GM19395 (cell line): ENCODE measurements around the gene RNASEL.

Source experiments
- ATAC-seq: cut with Tn5 transposase; IDR thresholded peaks from one replicate; pipeline ENCODE4 v1.9.1; 2021; ENCODE audit warnings: mild to moderate bottlenecking, moderate library complexity; ENCODE audit not compliant: unreplicated experiment

The RNASEL gene

DNA sequence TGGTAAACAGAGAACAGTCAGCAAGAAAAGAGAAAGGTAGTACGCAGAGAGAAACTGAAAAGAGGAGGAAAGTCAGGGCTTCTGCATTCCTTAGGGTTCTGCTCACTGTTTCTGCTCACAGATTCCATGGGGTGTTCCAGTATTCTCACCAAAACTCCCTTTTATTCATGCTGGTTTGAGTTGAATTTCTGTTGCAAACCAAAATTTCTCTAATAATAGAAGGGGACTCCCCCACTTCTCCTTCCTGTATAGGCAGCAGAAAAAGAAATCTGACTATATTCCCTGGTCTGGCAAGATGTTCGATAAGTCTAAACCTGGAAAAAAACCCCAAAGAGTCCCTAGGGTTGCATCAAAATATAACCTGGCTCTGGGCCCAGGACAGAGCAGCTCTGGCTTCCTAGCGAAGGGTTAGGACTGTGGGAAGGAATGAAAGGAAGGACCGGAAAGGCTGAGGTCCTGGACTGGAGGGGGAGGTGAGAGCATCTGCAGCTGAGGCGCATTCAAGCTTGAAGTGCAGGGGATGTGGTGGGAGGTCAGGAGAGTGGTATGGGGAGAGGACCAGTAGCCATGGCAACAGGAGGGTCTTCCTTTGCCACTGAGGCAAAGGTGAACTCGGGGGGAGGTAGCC is 34.0 kb upstream of the RNASEL start:
- ATAC-seq = peak; percentile 77

DNA sequence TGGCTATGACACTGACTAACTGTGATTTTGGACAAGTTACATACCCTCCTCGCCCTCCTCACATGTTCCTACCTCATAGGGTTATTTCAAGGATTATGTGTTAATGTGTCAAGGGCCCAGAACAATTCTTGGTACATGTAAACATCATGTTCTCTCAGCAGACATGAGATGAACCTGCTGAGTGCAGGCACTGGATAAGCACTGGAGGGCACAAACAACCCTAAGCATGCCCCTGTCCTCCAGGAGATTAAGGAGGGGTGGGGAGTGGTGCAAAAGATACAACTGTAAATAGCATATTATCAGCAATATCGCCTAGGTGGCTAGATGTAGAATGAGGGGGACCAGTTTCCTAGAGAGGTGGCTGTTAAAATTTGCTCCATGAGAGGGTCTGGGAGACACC is 32.9 kb upstream of the RNASEL start:
- no peak for ATAC-seq

DNA sequence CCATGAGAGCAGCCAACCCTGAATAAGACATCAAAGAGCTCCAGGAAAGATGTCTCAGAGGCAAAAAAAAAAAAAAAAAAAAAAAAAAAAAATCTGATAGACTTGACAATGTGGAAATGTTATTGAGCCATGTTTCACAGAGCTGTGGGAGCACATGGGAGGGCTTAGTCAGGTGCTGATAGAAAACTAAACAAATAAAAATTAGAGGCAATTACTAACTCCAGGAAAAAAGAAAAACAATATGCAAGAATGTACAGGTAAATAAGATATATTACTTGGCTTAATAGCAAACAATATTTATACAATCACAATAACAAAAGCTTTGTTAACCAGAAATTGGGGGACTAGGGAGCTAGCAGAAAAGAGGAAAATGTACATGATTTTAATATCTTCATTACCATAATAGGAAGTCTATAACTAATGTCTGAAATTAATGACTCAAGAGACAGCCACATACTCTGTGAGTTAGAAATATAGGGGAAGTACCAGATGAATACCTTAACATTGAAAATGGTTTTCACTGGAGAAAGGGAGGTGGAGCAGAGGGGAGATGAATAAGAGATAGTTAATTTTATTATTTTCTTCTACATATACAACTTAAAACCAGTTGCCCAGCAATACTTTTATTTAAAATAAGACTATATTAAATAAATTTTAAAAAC is 32.0 kb upstream of the RNASEL start:
- ATAC-seq = no peak

DNA sequence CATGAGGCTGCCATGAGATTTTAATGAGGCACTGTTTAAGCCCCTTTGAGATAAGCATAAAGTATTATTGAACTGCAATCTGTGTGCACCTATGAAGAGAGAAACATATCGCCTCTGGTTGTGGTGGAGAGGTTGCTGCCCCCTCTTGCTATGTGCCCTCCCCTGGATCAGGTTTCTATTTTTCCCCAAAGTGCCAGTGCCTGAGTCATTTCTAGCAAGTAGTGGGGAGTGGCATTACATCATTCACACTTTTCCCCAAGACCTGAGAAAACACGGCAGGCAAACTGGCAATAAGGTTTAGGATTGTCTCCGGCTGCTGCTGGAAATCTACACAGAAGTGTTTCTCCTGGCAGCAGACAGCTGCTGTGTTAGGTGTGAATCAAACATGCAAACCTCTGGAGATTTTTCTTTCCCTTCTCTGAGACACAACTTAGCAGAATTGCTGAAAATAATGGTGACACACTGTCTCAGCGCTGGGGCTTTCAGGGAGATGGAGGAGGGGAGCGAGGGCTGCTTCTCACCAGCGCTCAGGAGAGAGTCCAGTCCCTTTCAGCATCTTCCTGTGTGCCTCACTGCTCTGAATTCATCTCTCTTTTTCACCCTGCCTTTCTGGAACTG is 28.8 kb upstream of the RNASEL start:
- ATAC-seq = no peak

DNA sequence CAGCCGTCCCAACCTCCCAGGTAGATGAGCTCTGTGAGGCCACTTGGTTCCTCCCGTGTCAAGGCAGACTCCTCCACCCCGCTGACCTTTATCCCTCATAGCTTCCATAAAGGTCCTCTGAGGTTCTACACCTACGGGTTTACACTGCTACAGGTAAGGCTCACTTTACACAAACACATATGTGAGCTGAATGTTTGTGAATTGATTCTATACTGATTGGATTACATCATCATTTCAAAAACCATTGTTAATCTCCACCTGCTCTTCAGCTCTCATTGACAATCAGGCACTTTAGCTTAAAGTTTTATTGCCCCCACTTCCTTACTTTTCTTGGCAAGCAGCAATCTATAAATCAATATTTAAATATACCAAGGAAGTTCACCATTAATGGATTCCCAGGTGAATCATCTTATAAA is 28.0 kb upstream of the RNASEL start:
- no peak for ATAC-seq

GRCh38 chr1:182616130-182617013 is 27.3 kb upstream of the RNASEL start:
- ATAC-seq = peak; percentile 83

DNA sequence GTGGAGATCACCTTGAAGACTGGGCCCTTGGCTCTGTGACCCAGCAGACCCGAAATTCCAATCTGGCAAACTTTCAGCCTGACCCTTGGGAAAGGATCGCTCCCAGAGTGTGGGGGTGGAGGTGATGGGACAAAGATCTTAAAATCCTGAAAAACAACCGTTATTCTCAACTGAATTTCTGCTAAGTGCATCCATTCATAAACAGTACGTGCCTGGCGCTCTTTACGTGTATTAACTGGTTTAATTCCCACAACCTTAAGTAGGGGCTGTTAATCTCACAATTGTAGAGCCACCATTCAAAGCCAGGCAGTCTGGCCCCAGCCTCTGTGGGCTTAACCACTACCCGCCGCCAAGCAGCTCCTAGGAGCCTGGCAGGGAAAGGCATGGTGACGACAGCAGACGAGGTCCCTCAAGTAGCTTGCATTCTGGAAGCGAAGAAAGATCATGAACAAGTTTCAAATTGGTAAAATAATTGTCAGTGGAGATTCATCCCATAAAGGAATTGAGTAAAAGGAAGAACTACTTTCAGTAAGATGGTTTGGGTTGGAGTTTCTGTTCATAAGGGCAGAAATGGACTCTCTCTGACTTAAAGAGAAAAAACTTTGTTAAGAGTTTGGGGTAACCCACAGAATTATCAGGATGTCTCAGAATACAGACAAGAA is 26.5 kb upstream of the RNASEL start:
- peak; percentile 32 for ATAC-seq

- peak; percentile 43 for ATAC-seq
Measured at GRCh38 chr1:182614796-182615454, 25.9 kb upstream of the RNASEL start.

- ATAC-seq = no peak
Measured at GRCh38 chr1:182611787-182612186, 22.7 kb upstream of the RNASEL start.

DNA sequence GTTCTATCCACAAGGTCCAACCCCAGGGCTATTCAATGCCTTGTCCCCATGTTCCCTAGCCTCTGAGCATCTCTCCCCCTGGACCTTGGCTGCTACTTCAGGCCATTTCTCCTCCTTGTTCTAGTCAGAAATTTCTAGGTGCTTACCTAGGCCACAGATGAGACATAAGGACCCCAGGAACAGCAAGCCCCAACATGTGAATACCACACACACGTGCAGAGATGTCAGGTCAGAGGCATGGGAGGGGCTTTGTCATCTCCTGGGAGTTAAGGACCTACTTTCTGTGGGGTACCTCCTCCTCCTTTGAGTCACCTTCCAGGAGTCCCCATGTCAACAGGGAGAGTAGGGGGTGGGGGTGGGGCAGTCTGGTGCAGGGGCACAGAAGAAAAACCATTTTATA is 22.3 kb upstream of the RNASEL start:
- ATAC-seq = no peak

DNA sequence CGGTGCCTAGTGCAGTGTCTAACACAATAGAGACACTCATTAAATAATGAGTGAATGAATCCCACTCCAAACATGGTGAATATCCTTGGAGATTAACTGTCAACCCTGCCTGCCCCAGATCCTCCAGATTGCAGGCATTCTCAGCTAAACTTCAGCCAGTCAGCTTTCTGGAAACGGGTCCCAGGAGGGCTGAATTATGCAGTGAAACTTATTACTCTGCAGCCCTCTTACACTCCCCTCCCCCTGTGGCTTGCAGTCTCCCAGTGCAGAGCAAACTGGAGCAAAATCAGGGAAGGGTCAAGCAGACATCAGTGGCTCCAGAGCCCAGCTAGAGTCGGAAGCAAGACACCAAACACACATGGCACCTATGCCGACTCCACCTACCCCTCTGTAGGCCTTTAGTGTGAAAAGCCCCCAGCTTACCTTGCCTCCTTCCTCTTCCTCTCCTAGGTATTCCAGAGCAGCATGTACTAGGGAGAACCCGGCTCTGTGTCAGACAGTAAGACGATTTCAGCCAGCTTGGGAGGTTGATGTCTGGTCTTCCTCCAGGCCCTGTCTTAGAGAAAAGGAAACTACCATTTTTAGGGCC is 21.6 kb upstream of the RNASEL start:
- no peak for ATAC-seq

- no peak for ATAC-seq
Measured at GRCh38 chr1:182608845-182609610, 20.0 kb upstream of the RNASEL start.

DNA sequence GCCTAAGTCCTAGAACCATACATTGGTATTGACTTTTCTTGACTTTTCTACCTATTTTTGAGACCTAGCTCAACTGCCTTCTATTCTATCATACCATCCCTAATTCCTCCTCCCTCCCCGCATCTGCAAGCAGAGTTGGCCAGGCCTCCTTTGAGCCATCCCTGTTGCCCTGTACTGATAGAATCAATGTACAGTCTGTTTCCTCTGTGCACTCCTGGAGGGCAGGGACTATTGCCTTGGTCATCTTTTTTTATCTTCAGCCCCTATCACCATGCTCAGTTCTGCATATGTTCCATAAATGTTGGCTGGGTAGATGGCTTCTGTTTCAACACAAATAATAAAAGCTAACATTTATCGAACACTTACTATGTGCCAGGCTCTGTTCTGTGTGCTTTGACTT is 19.2 kb upstream of the RNASEL start:
- ATAC-seq = no peak

- no peak for ATAC-seq
Measured at GRCh38 chr1:182607566-182607965, 18.5 kb upstream of the RNASEL start.

- peak; percentile 86 for ATAC-seq
Measured at GRCh38 chr1:182604175-182605164, 15.4 kb upstream of the RNASEL start, which contains the start of gene RGS16. RGS16 (minus strand) TSS chr1:182604389; CDS start chr1:182604259, 130 bp downstream.

- ATAC-seq = peak; percentile 16
Measured at GRCh38 chr1:182603646-182604174, 14.7 kb upstream of the RNASEL start.

GRCh38 chr1:182602935-182603645 is 14.0 kb upstream of the RNASEL start:
- no peak for ATAC-seq
